ENCODE measurements around the gene KIF3A. TPM values are rescaled to one million over a fixed set of nuclear protein-coding genes. Genes with fewer than 3 reads are reported as not detected.

KIF3A gene
- total and polyA plus RNA-seq, 4 donors = 0.58 to 1.2 (median 0.86) TPM

DNA sequence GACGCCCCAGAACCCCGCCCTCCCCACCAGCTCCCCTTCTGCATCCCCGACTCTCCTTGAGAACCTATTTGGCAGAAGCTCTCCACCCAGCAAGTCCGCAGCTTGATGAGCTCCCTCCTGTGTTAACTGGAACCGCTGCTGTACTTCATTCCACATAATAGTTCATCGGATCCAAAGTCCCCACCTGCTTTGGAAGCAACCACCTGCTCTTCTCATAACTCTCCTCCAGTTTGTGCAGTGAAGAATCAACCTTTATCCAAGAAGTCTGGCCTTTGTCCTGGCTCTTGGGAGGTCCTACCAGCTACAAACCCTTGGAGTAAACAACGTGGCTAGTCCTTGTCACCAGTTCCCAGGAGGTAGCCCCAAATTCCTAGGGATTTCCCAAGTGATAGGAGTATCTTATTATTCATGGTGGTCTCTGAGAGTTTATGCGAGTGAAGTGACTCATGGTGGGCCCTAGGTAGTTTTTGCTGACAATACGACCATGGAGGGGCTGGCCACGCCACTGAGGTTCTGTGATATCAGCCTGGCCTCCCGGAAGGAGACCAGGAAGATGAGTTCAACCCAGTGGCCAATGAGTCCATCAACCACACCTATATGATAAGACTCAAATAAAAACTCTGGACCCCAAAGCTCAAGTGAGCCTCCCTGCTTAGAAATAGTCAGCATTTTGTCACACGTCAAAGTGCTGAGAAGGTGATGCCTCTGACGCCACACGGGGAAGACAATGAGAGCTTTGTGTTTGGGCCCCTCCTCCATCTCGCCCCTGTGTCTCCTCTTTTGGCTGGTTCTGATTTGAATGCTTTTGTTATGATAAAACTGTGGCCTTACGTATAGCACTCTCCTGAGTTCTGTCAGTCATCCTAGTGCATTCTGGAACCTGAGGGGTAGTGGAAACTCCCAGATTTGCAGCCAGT is 67.1 kb downstream of the KIF3A start (continued):
- TF ChIP-seq HNF4G (IDR thresholded peaks at IDR 0.05) = no peak
- TF ChIP-seq, protein P1, sequence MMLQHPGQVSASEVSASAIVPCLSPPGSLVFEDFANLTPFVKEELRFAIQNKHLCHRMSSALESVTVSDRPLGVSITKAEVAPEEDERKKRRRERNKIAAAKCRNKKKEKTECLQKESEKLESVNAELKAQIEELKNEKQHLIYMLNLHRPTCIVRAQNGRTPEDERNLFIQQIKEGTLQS (IDR thresholded peaks at IDR 0.05) = no peak
- no peak for TF ChIP-seq YY1 (IDR thresholded peaks at IDR 0.05)
- TF ChIP-seq NR2F2 (IDR thresholded peaks at IDR 0.05) = no peak
- TF ChIP-seq, protein P2, sequence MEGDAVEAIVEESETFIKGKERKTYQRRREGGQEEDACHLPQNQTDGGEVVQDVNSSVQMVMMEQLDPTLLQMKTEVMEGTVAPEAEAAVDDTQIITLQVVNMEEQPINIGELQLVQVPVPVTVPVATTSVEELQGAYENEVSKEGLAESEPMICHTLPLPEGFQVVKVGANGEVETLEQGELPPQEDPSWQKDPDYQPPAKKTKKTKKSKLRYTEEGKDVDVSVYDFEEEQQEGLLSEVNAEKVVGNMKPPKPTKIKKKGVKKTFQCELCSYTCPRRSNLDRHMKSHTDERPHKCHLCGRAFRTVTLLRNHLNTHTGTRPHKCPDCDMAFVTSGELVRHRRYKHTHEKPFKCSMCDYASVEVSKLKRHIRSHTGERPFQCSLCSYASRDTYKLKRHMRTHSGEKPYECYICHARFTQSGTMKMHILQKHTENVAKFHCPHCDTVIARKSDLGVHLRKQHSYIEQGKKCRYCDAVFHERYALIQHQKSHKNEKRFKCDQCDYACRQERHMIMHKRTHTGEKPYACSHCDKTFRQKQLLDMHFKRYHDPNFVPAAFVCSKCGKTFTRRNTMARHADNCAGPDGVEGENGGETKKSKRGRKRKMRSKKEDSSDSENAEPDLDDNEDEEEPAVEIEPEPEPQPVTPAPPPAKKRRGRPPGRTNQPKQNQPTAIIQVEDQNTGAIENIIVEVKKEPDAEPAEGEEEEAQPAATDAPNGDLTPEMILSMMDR (IDR thresholded peaks at IDR 0.05; ENCODE audit: low read depth, low read length, missing input control) = no peak
- no peak for TF ChIP-seq FOXA1 (IDR thresholded peaks at IDR 0.05)
- TF ChIP-seq FOXA2 (IDR thresholded peaks at IDR 0.05) = no peak
- no peak for TF ChIP-seq JUND (IDR thresholded peaks at IDR 0.05)

DNA sequence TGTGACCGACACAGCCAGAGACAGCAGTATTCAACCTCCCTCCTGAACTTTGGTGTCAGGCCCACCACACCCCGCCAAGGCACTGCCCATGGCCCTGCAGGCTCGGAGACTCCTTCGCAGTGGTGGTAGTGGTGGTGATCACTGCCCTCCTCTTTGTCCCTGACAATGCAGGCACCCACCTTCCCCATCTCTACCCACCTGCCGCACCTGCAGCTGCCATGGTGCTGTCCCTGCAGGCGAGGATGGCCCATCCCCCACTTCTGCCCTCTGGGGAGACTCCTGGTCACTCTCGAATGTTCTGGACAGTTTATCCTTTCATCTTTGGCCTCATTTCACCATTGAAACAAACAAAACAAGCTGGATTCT is 67.9 kb downstream of the KIF3A start:
- Histone ChIP-seq H3K9me3 (ENCODE audit: control insufficient read depth in 4 of 4, low read length in 3 of 4) (no peaks in the 10 kb centered on the region), H3K27me3 (ENCODE audit: control insufficient read depth in 4 of 4, insufficient read depth in 4 of 4, low read length in 3 of 4) (no peaks in the 10 kb centered on the region), H3K9ac (ENCODE audit: low read depth in 1 of 2, low read length in 2 of 2) (no peak overlapping the region), H3K36me3 (ENCODE audit: control insufficient read depth in 4 of 4, insufficient read depth in 3 of 4, low read depth in 1 of 4, low read length in 3 of 4) (no peaks in the 10 kb centered on the region), H3K27ac (ENCODE audit: low read depth in 1 of 2, low read length in 2 of 2) (no peak overlapping the region), H3K4me1 (ENCODE audit: control insufficient read depth in 4 of 4, insufficient read depth in 4 of 4, low read length in 3 of 4) (no peaks in the 10 kb centered on the region), H3K4me3 (ENCODE audit: low read depth in 1 of 3, low read length in 3 of 3) (no peak overlapping the region)
- TF ChIP-seq JUND (IDR thresholded peaks at IDR 0.05) (no peak), TAF1 (conservative IDR thresholded peaks at IDR 0.05) (no peak), NR2F2 (IDR thresholded peaks at IDR 0.05) (no peak), RXRA (IDR thresholded peaks at IDR 0.05) (no peak)
- TF ChIP-seq, protein P1 (IDR thresholded peaks at IDR 0.05) = no peak
- TF ChIP-seq, protein P3, sequence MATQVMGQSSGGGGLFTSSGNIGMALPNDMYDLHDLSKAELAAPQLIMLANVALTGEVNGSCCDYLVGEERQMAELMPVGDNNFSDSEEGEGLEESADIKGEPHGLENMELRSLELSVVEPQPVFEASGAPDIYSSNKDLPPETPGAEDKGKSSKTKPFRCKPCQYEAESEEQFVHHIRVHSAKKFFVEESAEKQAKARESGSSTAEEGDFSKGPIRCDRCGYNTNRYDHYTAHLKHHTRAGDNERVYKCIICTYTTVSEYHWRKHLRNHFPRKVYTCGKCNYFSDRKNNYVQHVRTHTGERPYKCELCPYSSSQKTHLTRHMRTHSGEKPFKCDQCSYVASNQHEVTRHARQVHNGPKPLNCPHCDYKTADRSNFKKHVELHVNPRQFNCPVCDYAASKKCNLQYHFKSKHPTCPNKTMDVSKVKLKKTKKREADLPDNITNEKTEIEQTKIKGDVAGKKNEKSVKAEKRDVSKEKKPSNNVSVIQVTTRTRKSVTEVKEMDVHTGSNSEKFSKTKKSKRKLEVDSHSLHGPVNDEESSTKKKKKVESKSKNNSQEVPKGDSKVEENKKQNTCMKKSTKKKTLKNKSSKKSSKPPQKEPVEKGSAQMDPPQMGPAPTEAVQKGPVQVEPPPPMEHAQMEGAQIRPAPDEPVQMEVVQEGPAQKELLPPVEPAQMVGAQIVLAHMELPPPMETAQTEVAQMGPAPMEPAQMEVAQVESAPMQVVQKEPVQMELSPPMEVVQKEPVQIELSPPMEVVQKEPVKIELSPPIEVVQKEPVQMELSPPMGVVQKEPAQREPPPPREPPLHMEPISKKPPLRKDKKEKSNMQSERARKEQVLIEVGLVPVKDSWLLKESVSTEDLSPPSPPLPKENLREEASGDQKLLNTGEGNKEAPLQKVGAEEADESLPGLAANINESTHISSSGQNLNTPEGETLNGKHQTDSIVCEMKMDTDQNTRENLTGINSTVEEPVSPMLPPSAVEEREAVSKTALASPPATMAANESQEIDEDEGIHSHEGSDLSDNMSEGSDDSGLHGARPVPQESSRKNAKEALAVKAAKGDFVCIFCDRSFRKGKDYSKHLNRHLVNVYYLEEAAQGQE (IDR thresholded peaks at IDR 0.05) = no peak
- TF ChIP-seq, protein P4, sequence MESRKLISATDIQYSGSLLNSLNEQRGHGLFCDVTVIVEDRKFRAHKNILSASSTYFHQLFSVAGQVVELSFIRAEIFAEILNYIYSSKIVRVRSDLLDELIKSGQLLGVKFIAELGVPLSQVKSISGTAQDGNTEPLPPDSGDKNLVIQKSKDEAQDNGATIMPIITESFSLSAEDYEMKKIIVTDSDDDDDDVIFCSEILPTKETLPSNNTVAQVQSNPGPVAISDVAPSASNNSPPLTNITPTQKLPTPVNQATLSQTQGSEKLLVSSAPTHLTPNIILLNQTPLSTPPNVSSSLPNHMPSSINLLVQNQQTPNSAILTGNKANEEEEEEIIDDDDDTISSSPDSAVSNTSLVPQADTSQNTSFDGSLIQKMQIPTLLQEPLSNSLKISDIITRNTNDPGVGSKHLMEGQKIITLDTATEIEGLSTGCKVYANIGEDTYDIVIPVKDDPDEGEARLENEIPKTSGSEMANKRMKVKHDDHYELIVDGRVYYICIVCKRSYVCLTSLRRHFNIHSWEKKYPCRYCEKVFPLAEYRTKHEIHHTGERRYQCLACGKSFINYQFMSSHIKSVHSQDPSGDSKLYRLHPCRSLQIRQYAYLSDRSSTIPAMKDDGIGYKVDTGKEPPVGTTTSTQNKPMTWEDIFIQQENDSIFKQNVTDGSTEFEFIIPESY (IDR thresholded peaks at IDR 0.05) = no peak
- TF ChIP-seq, protein P5, sequence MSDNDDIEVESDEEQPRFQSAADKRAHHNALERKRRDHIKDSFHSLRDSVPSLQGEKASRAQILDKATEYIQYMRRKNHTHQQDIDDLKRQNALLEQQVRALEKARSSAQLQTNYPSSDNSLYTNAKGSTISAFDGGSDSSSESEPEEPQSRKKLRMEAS (IDR thresholded peaks at IDR 0.05) = no peak
- WGBS = 81% methylated on average over 7 of the region's 7 CpGs
- DNase-seq (ENCODE audit: low spot score) = no peak

Data from liver (tissue), 9 donors.